Endothelial cell (in vitro differentiated cells): ENCODE results near the gene VEZF1. TPM values are rescaled to one million over a fixed set of nuclear protein-coding genes. Genes with fewer than 3 reads are reported as not detected.

Experiments
- DNase-seq: peaks from one replicate; pipeline ENCODE4 v3.0.0; 2021; ENCODE audit warnings: low spot score
- H3K27ac Mint-ChIP-seq: one replicate; pipeline ENCODE4 v1.8.0; 2021; ENCODE audit warnings: mixed read lengths, inconsistent platforms; ENCODE audit not compliant: unreplicated experiment
- H3K27me3 Mint-ChIP-seq: one replicate; pipeline ENCODE4 v1.8.0; 2021; ENCODE audit warnings: mild to moderate bottlenecking, moderate library complexity, mixed read lengths, inconsistent platforms; ENCODE audit not compliant: unreplicated experiment
- H3K36me3 Mint-ChIP-seq: one replicate; pipeline ENCODE4 v1.8.0; 2021; ENCODE audit warnings: mild to moderate bottlenecking, low read depth, mixed read lengths, inconsistent platforms; ENCODE audit not compliant: unreplicated experiment
- H3K4me1 Mint-ChIP-seq: one replicate; pipeline ENCODE4 v1.8.0; 2021; ENCODE audit warnings: mild to moderate bottlenecking, mixed read lengths, inconsistent platforms; ENCODE audit not compliant: unreplicated experiment
- H3K4me3 Mint-ChIP-seq: one replicate; pipeline ENCODE4 v1.8.0; 2021; ENCODE audit warnings: mild to moderate bottlenecking, mixed read lengths, inconsistent platforms; ENCODE audit not compliant: unreplicated experiment
- H3K9me3 Mint-ChIP-seq: one replicate; pipeline ENCODE4 v1.8.0; 2021; ENCODE audit warnings: mixed read lengths, inconsistent platforms; ENCODE audit not compliant: unreplicated experiment
- CTCF ChIP-seq: fragments of 200-600 bp; sonication (generic); IDR thresholded peaks from one replicate; pipeline ENCODE4 v1.5.0; 2021; ENCODE audit warnings: antibody characterized with exemption; ENCODE audit not compliant: unreplicated experiment
- total RNA-seq: library from RNA; stranded (reverse); fragmentation: NEBNext Ultra II Directional; extraction: Animal tissue kit (Norgen Biotek cat#: 25700); gene quantifications from one replicate; pipeline ENCODE4 v1.2.1, GENCODE V29; 2021; ENCODE audit not compliant: unreplicated experiment

Gene VEZF1
- total RNA-seq, 1 donor from 2014 or later: 43.7 TPM

- DNase-seq: no peak
- Mint-ChIP-seq H3K9me3 (no peaks in the 10 kb centered on the region), H3K27me3 (no peaks in the 10 kb centered on the region), H3K4me1 (peaks cover 8% of the 10 kb centered on the region), H3K36me3 (peaks cover 21% of the 10 kb centered on the region), H3K27ac (no peak overlapping the region), H3K4me3 (no peak overlapping the region)
- TF ChIP-seq CTCF: no peak
Observed at GRCh38 chr17:57999010-57999495, 11.0 kb upstream of the VEZF1 start.

DNA sequence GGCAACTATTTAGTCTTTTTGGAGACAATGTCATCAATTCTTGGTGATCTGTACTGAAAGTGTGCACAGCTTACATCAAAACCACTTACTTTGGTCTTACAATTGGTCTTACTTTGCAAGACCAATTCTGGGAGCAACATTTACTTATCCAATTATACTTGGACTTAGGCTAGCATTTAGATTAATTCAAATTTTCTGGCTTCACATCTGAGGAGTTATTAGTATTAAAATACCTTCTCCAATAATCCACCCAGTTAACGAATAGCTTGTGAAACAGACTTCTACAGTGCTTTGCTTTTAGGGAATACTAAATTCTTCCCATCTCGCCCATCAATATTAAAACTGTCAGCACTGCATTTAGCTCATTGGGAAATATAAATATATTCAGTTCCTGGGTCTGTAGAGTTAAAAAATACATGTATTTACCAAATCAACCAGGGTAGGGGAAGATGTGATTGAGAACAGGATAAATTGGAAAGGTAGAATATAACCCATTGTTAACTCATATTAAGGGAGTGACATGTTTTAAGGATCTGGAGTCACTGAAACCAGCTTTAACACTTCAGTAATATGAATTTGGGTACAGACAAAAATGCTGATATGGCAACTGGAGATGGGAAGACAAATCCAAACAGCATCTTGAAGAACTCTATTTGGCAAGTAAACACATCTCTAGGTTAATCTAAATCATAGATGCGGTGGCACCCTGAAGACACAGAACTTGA lies 9.2 kb upstream of the VEZF1 start:
- TF ChIP-seq CTCF: no peak
- Mint-ChIP-seq H3K27ac (peak overlapping the region; percentile 34), H3K4me3 (peak overlapping the region; percentile 3), H3K9me3 (no peaks in the 10 kb centered on the region), H3K4me1 (peaks cover 20% of the 10 kb centered on the region), H3K36me3 (peaks cover 7% of the 10 kb centered on the region), H3K27me3 (no peaks in the 10 kb centered on the region)
- no peak for DNase-seq

GRCh38 chr17:57995076-57995956 lies 7.3 kb upstream of the VEZF1 start:
- peaks cover 5% of the 10 kb centered on the region for H3K36me3 Mint-ChIP-seq
- peak; percentile 54 for DNase-seq
- no peaks in the 10 kb centered on the region for H3K9me3 Mint-ChIP-seq
- peaks cover 36% of the 10 kb centered on the region for H3K4me1 Mint-ChIP-seq
- H3K27ac Mint-ChIP-seq: no peak overlapping the region
- TF ChIP-seq CTCF: peak; percentile 84
- H3K4me3 Mint-ChIP-seq: peak overlapping the region; percentile 7
- no peaks in the 10 kb centered on the region for H3K27me3 Mint-ChIP-seq

DNA sequence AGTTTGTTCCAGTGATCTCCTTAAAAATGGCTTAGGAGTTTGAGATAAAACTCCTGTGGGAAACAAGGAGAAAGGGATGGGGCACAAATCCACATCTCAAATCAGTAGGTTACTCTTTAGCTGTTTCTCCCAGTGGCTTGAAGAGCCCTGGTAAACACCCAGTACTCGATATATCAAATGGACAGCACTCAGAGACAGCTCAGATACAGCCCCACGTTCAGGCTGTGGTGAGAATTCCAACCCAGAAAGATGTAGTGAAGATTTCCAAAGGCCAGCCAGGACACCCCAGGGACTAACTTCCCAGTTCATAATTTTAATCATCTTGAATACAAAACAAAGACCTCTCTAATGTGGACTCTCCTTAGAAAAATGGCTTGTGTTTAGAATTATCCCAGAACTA lies 6.4 kb upstream of the VEZF1 start:
- no peaks in the 10 kb centered on the region for H3K9me3 Mint-ChIP-seq
- no peak overlapping the region for H3K4me3 Mint-ChIP-seq
- no peak overlapping the region for H3K27ac Mint-ChIP-seq
- TF ChIP-seq CTCF: no peak
- H3K27me3 Mint-ChIP-seq: no peaks in the 10 kb centered on the region
- H3K36me3 Mint-ChIP-seq: peaks cover 5% of the 10 kb centered on the region
- no peak for DNase-seq
- peaks cover 43% of the 10 kb centered on the region for H3K4me1 Mint-ChIP-seq
